PFSK-1 (cell line): Measurements from ENCODE around the gene CACNA2D4.

Experiments
- FOXP2 ChIP-seq: optimal IDR thresholded peaks from 2 replicates; pipeline ENCODE3; 2011; ENCODE audit warnings: borderline replicate concordance, control low read depth, inconsistent platforms; ENCODE audit not compliant: insufficient read depth; ENCODE audit errors: extremely low read length, extremely low read depth
- POLR2AphosphoS5 ChIP-seq: IDR thresholded peaks from 2 replicates; pipeline ENCODE4 v1.6.1; 2012; ENCODE audit warnings: low read depth, mild to moderate bottlenecking, control low read depth, low read length, moderate library complexity
- SIN3A ChIP-seq: IDR thresholded peaks from 2 replicates; pipeline ENCODE4 v1.6.1; 2012; ENCODE audit warnings: mild to moderate bottlenecking, low read length, moderate library complexity, borderline replicate concordance; ENCODE audit not compliant: insufficient read depth
- TAF1 ChIP-seq: IDR thresholded peaks from 2 replicates; pipeline ENCODE4 v1.6.1; 2012; ENCODE audit warnings: low read length, control low read depth, borderline replicate concordance; ENCODE audit not compliant: insufficient read depth
- TF ChIP-seq, protein P1 (sequence below), 2 experiments: IDR thresholded peaks; 2 replicates each; pipeline versions ENCODE4 v1.6.1 to v1.8.0; 2011 to 2012; ENCODE audit warnings: low read depth in 2 of 2, low read length in 2 of 2, control low read depth in 1 of 2, inconsistent platforms in 1 of 2, mild to moderate bottlenecking in 1 of 2, moderate library complexity in 1 of 2; ENCODE audit not compliant: insufficient read depth in 1 of 2

GRCh38 chr12:1925684-1926006 lies 7.2 kb upstream of the CACNA2D4 start:
- TF ChIP-seq POLR2AphosphoS5: no peak
- TF ChIP-seq, protein P1, sequence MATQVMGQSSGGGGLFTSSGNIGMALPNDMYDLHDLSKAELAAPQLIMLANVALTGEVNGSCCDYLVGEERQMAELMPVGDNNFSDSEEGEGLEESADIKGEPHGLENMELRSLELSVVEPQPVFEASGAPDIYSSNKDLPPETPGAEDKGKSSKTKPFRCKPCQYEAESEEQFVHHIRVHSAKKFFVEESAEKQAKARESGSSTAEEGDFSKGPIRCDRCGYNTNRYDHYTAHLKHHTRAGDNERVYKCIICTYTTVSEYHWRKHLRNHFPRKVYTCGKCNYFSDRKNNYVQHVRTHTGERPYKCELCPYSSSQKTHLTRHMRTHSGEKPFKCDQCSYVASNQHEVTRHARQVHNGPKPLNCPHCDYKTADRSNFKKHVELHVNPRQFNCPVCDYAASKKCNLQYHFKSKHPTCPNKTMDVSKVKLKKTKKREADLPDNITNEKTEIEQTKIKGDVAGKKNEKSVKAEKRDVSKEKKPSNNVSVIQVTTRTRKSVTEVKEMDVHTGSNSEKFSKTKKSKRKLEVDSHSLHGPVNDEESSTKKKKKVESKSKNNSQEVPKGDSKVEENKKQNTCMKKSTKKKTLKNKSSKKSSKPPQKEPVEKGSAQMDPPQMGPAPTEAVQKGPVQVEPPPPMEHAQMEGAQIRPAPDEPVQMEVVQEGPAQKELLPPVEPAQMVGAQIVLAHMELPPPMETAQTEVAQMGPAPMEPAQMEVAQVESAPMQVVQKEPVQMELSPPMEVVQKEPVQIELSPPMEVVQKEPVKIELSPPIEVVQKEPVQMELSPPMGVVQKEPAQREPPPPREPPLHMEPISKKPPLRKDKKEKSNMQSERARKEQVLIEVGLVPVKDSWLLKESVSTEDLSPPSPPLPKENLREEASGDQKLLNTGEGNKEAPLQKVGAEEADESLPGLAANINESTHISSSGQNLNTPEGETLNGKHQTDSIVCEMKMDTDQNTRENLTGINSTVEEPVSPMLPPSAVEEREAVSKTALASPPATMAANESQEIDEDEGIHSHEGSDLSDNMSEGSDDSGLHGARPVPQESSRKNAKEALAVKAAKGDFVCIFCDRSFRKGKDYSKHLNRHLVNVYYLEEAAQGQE (IDR thresholded peaks at IDR 0.05; ENCODE audit: insufficient read depth in 1 of 2, low read depth in 2 of 2, low read length in 2 of 2): no peak
- no peak for TF ChIP-seq TAF1
- no peak for TF ChIP-seq FOXP2
- TF ChIP-seq SIN3A: no peak
